Lung (tissue), 12 donors: Measurements from ENCODE around the gene HBM. TPM values are rescaled to one million over a fixed set of nuclear protein-coding genes. Genes with fewer than 3 reads are reported as not detected.
"Not testable (repeated sequence)": the region's sequence is repeated elsewhere in the genome, so short reads cannot be mapped to it uniquely, and the experiment has no call there.

ENCODE experiments used
- ATAC-seq: fragments of 200-7000 bp; cut with Tn5 transposase; one replicate; pipeline ENCODE4 v1.9.1; 2020; ENCODE audit warnings: moderate number of reproducible peaks; ENCODE audit not compliant: insufficient read depth, low FRiP score
- DNase-seq, 3 donors: peaks; one replicate each; pipeline ENCODE4 v3.0.0-alpha.2; 2013 to 2017
- H3K27ac ChIP-seq, 2 donors: one replicate each; pipeline ENCODE4 v1.5.1; 2013; ENCODE audit warnings: mild to moderate bottlenecking in 2 of 2, moderate library complexity in 2 of 2, control low read depth in 1 of 2, inconsistent platforms in 1 of 2, low read depth in 1 of 2, low read length in 1 of 2
- H3K27me3 ChIP-seq, 3 donors: one replicate each; pipeline ENCODE4 v1.5.1; 2013; ENCODE audit warnings: low read length in 2 of 3; ENCODE audit not compliant: control insufficient read depth in 3 of 3, insufficient read depth in 3 of 3
- H3K36me3 ChIP-seq, 4 donors: one replicate each; pipeline ENCODE4 v1.5.1; 2013; ENCODE audit warnings: low read length in 4 of 4, mild to moderate bottlenecking in 1 of 4, moderate library complexity in 1 of 4; ENCODE audit not compliant: control insufficient read depth in 4 of 4, insufficient read depth in 4 of 4
- H3K4me1 ChIP-seq, 5 donors: one replicate each; pipeline ENCODE4 v1.5.1; 2013; ENCODE audit warnings: low read length in 5 of 5, mild to moderate bottlenecking in 2 of 5, moderate library complexity in 1 of 5; ENCODE audit not compliant: control insufficient read depth in 5 of 5, insufficient read depth in 5 of 5
- H3K4me3 ChIP-seq: one replicate; pipeline ENCODE4 v1.5.1; 2013; ENCODE audit warnings: mild to moderate bottlenecking, control low read depth, moderate library complexity
- H3K9ac ChIP-seq, 2 donors: one replicate each; pipeline ENCODE4 v1.5.1; 2013; ENCODE audit warnings: low read length in 2 of 2, control low read depth in 1 of 2; ENCODE audit not compliant: insufficient read depth in 1 of 2
- H3K9me3 ChIP-seq, 4 donors: one replicate each; pipeline ENCODE4 v1.5.1; 2013; ENCODE audit warnings: low read length in 3 of 4, mild to moderate bottlenecking in 1 of 4, moderate library complexity in 1 of 4; ENCODE audit not compliant: control insufficient read depth in 4 of 4, insufficient read depth in 3 of 4
- WGBS, 2 donors: extraction: QIAGEN DNeasy Blood & Tissue Kit; methylation state at CpG; one replicate each; pipeline ENCODE4 v1.1.7; 2013; 5-methylcytosine and 5-hydroxymethylcytosine counted together
- polyA plus RNA-seq, 2 donors: library from polyadenylated mRNA; stranded (reverse); fragments of 200-250 nt; gene quantifications; one replicate each; pipeline ENCODE4 v1.2.1, GENCODE V29; 2013
- total RNA-seq, 2 donors: library from RNA; depleted of rRNA in 1 of 2; stranded (reverse); fragments of >200 nt in 1 of 2; gene quantifications; one replicate each; pipeline ENCODE4 v1.2.1, GENCODE V29; 2014 to 2021
- TF ChIP-seq, protein P1 (sequence below): IDR thresholded peaks from 2 replicates; pipeline ENCODE4 v1.5.1; 2012; ENCODE audit warnings: mild to moderate bottlenecking; ENCODE audit errors: control extremely low read depth, extremely low read depth
- donor health status: control.
- donor health status: control.
- donor health status: Bipolar disorder and iron deficiency.
- donor health status: healthy.
- donor health status: DM: yes; HTN: yes; CAD: no.

Gene HBM
- total and polyA plus RNA-seq, 4 donors: 0.61 to 45.7 (median 0.73) TPM; not detected in 1

GRCh38 chr16:173928-174769 lies 8.4 kb downstream of the HBM start:
- ATAC-seq, H3K36me3 ChIP-seq, H3K9me3 ChIP-seq, H3K9ac ChIP-seq, H3K27ac ChIP-seq, H3K4me3 ChIP-seq, H3K4me1 ChIP-seq: not testable (repeated sequence)
- 18 to 21% methylated on average over 6 to 9 of the region's 13 CpGs for WGBS, 2 donors
- peaks cover 7 to 48% (median 44%) of the 10 kb centered on the region in 3 donors for H3K27me3 ChIP-seq
- peak in 1 of 3 donors; percentile 30 for DNase-seq

- no peak overlapping the region for H3K27ac ChIP-seq
- H3K9ac ChIP-seq: no peak overlapping the region
- ATAC-seq (no peak), DNase-seq (no peak)
- no peaks in the 10 kb centered on the region for H3K36me3 ChIP-seq
- 8 to 24% methylated on average over 8 of the region's 8 CpGs for WGBS, 2 donors
- no peak overlapping the region for H3K4me3 ChIP-seq
- H3K9me3 ChIP-seq: no peaks in the 10 kb centered on the region
- H3K27me3 ChIP-seq: peaks cover 7 to 54% (median 51%) of the 10 kb centered on the region in 3 donors
- peaks cover 0 to 4% (median 0%) of the 10 kb centered on the region in 5 donors for H3K4me1 ChIP-seq
- TF ChIP-seq, protein P1, sequence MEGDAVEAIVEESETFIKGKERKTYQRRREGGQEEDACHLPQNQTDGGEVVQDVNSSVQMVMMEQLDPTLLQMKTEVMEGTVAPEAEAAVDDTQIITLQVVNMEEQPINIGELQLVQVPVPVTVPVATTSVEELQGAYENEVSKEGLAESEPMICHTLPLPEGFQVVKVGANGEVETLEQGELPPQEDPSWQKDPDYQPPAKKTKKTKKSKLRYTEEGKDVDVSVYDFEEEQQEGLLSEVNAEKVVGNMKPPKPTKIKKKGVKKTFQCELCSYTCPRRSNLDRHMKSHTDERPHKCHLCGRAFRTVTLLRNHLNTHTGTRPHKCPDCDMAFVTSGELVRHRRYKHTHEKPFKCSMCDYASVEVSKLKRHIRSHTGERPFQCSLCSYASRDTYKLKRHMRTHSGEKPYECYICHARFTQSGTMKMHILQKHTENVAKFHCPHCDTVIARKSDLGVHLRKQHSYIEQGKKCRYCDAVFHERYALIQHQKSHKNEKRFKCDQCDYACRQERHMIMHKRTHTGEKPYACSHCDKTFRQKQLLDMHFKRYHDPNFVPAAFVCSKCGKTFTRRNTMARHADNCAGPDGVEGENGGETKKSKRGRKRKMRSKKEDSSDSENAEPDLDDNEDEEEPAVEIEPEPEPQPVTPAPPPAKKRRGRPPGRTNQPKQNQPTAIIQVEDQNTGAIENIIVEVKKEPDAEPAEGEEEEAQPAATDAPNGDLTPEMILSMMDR: no peak
These were observed 9.5 kb downstream of the HBM start for GRCh38 chr16:175011-175949.

GRCh38 chr16:176006-176405 lies 10.2 kb downstream of the HBM start:
- H3K27me3 ChIP-seq: peaks cover 7 to 51% (median 46%) of the 10 kb centered on the region in 3 donors

GRCh38 chr16:176477-177382 lies 11.0 kb downstream of the HBM start, which contains the start of gene HBA1:
TSS of gene HBA1 (plus strand) at chr16:176680. CDS start at chr16:176717, 37 bp downstream.
- H3K4me3 ChIP-seq, ATAC-seq: not testable (repeated sequence)
- 5% methylated on average over 26 to 36 of the region's 88 CpGs for WGBS, 2 donors

More at GRCh38 chr16:176006-176405, 10.2 kb downstream of the HBM start:
- H3K36me3 ChIP-seq, H3K27ac ChIP-seq, ATAC-seq, DNase-seq, H3K9ac ChIP-seq, H3K4me3 ChIP-seq, H3K9me3 ChIP-seq: not testable (repeated sequence)
- peaks cover 0 to 11% (median 2%) of the 10 kb centered on the region in 5 donors for H3K4me1 ChIP-seq
- WGBS, 2 donors: 1 to 2% methylated on average over 19 to 26 of the region's 39 CpGs

More at GRCh38 chr16:176477-177382, 11.0 kb downstream of the HBM start, which contains the start of gene HBA1:
- not testable (repeated sequence) for H3K27ac ChIP-seq, H3K9ac ChIP-seq, DNase-seq, H3K9me3 ChIP-seq, H3K36me3 ChIP-seq
- Histone ChIP-seq H3K4me1 (peaks cover 0 to 14% (median 4%) of the 10 kb centered on the region in 5 donors), H3K27me3 (peaks cover 2 to 45% (median 42%) of the 10 kb centered on the region in 3 donors)
